Ishikawa (cell line): ENCODE data around the gene HNRNPDL.
A peak's percentile ranks its signal among the peaks of the same experiment; 100 is the strongest.

Experiments
- CEBPB ChIP-seq: IDR thresholded peaks from 2 replicates; pipeline ENCODE4 v1.6.1; 2012
- CREB1 ChIP-seq: IDR thresholded peaks from 2 replicates; pipeline ENCODE4 v1.6.1; 2012; ENCODE audit warnings: low read depth
- EGR1 ChIP-seq: IDR thresholded peaks from 2 replicates; pipeline ENCODE4 v1.6.1; 2012
- EP300 ChIP-seq: IDR thresholded peaks from 2 replicates; pipeline ENCODE4 v1.6.1; 2012; ENCODE audit warnings: borderline replicate concordance
- FOXM1 ChIP-seq: IDR thresholded peaks from 2 replicates; pipeline ENCODE4 v1.6.1; 2012; ENCODE audit warnings: low read depth, borderline replicate concordance
- MAX ChIP-seq: IDR thresholded peaks from 2 replicates; pipeline ENCODE4 v1.6.1; 2012
- NFIC ChIP-seq: IDR thresholded peaks from 2 replicates; pipeline ENCODE4 v1.6.1; 2012
- RAD21 ChIP-seq: IDR thresholded peaks from 2 replicates; pipeline ENCODE4 v1.6.1; 2012; ENCODE audit warnings: low read depth
- TAF1 ChIP-seq: IDR thresholded peaks from 2 replicates; pipeline ENCODE4 v1.6.1; 2012; ENCODE audit warnings: low read depth, mild to moderate bottlenecking
- TCF12 ChIP-seq: IDR thresholded peaks from 2 replicates; pipeline ENCODE4 v1.6.1; 2012; ENCODE audit warnings: low read depth
- USF1 ChIP-seq: IDR thresholded peaks from 2 replicates; pipeline ENCODE4 v1.6.1; 2012
- YY1 ChIP-seq: IDR thresholded peaks from 2 replicates; pipeline ENCODE4 v1.6.1; 2012; ENCODE audit warnings: low read depth

- TF ChIP-seq CEBPB = no peak
- TF ChIP-seq YY1 = no peak
- TF ChIP-seq TAF1 = no peak
- TF ChIP-seq NFIC = no peak
- no peak for TF ChIP-seq EP300
- no peak for TF ChIP-seq MAX
- TF ChIP-seq USF1 = peak; percentile 39; the same call in 1 of the 2 replicates
- no peak for TF ChIP-seq EGR1
- no peak for TF ChIP-seq CREB1
- no peak for TF ChIP-seq RAD21
- TF ChIP-seq FOXM1 = no peak
- TF ChIP-seq TCF12 = no peak
Measured at GRCh38 chr4:82394896-82395295, 35.4 kb downstream of the HNRNPDL start.
